ENCODE results near the gene RPS27.
"Not testable (repeated sequence)": the region's sequence is repeated elsewhere in the genome, so short reads cannot be mapped to it uniquely, and the experiment has no call there.

RPS27 gene

DNA sequence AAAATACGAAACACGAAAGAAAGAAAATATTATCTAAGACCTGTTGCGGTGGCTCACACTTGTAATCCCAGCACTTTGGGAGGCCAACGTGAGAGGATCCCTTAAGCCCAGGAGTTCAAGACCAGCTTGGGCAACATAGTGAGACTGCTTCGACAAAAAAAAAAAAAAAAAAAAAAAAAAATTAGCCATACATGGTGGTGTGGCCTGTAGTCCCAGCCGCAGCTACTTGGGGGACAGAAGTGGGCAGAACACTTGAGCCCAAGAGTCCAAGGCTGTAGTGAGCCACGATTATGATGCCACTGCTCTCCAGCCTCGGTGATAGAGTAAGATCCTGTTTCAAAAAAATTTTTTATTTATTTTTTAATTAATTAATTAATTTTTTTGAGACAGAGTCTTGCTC, 2.9 kb upstream of the RPS27 start:
- no peak for DNase-seq

DNA sequence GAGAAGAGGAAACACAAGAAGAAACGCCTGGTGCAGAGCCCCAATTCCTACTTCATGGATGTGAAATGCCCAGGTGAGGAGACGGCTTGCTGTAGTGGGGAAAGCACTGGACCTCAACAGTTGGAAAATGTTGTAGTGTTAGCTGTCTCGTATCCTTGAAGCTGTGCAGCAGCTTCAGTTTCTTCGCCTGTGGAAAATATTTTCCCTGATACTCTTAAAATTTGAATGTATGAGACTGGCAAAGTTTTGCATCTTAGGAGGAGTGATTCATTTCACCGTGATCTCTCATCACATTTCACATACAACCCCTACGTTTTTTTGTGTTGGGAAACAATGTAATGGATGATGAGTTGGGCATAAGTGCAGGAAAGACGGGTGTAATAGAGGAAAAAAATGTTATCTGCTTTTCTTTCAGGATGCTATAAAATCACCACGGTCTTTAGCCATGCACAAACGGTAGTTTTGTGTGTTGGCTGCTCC, 629 bp downstream of the RPS27 start:
- no peak for DNase-seq

DNA sequence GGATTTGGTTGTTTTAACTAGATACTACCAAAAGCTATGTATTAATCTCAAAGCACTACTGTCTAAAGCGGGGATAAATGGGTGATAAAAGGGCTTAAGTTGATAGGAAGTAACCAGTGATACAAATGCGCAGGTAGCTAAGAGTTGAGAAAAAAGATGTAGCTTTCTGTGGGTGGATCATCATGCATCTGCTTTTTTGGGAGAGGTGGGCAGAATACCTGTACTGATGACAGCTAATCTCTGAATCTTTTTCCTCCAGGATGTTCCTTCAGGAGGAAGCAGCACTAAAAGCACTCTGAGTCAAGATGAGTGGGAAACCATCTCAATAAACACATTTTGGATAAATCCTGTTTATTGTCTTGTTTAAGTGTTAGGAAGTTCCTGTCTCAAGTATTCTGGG, 1.2 kb downstream of the RPS27 start:
- DNase-seq: no peak

DNA sequence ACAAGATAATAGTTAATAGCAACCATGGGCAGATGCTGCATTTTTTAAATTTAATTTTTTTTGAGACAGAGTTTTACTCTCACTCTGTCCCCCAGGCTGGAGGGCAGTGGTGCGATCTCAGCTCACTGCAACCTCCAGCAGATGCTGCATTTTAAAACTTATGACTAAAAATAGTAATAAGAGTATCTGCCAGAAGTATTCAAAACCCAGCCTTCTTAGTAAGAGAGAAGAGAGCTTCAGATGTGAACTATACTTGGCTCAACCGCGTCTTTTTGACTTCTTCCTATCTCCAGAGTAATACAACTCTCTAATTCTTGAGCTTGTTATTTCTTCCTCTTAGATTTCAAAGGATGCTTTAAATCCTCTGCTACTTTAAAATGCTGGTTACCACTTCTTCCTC, 4.6 kb downstream of the RPS27 start:
- DNase-seq: no peak

DNA sequence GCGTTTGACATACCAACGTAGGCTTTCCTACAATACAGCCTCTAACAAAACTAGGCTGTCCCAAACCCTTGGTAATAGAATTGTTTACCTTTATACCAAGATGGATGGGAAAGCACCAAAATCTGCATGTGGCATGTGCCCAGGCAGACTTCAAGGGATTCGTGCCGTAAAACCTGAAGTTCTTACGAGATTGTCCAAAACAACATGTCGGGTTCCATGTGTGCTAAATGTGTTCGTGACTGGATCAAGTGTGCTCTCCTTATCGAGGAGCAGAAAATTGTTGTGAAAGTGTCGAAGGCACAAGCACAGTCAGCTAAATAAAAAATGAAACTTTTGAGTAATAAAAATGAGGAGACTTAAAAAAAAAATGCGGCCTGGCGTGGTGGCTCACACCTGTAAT, 5.1 kb downstream of the RPS27 start:
- no peak for DNase-seq

DNA sequence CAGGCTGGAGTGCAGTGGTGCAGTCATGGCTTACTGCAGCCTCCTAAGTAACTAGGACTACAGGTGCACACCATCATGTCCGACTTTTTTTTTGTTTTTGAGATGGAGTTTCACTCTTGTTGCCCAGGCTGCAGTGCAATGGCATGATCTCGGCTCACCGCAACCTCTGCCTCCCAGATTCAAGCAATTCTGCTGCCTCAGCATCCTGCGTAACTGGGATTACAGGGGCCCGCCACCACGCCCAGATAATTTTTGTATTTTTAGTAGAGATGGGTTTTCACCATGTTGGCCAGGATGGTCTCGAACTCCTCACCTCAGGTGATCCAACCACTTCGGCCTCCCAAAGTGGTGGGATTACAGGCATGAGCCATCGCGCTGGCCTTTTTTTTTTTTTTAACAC, 6.3 kb downstream of the RPS27 start:
- DNase-seq: not testable (repeated sequence)

DNA sequence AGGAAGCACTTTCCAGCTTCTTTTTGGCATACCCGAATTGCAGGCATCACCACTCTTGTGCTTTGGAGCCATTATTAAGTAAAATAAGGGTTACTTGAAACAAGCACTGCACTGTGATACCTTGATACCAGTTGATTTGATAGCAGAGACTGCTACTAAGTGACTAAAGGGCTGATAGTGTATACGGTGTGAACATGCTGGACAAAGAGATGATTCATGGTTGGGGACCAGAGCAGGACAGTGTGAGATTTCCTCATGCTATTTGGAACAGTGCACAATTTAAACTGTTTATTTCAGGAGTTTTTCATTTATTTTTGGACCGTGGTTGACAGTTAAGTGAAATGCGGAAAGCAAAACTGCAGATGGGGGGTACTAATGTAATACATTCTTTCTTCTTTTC, 9.9 kb downstream of the RPS27 start:
- no peak for DNase-seq

DNA sequence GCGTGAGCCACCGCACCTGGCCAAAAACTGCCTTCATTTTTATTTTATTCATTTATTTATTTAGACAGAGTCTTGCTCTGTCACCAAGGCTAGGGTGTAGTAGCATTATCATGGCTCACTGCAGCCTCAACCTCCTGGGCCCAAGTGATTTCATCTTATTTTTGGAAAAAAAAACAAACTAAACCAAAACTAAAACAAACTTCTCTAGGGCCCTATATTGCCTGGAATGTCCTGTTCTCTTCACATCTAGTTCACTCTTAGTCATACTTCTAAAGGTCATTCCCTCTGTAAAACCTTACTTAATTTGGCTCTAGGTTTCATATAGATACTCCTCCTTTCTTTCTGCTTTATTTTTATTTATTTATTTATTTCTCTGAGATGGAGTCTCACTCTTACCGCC, 15.6 kb downstream of the RPS27 start:
- DNase-seq: no peak

DNA sequence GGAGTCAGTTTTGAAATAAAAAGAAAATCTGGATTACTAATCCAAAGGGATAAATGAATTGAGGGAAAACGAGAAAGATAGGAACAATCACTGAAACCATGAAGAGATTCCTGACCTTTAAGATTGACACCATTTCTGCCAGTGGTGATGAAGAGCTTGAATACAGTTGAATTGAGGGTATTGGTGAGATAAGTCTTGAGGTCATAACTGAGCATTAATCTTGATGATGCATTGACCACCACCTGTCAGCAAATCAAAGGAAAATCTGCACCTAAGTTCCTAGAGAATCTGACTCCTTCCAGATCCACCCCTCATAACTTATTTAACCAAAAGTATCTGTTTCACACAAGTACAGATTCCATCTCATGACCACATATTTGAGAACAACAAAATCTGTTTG, 21.6 kb downstream of the RPS27 start:
- no peak for DNase-seq

DNA sequence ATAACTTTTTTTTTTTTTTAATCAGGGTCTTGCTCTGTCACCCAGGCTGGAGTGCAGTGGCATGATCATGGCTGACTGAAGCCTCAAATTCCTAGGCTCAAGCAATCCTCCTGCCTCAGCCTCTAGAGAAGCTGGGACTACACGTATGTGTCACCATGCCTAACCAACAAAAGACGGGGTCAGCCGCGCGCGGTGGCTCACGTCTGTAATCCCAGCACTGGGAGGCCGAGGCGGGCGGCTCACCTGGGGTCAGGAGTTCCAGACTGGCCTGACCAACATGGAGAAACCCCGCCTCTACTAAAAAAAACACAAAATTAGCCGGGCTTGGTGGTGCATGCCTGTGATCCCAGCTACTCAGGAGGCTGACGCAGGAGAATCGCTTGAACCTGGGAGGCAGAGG, 22.0 kb downstream of the RPS27 start:
- DNase-seq: not testable (repeated sequence)

DNA sequence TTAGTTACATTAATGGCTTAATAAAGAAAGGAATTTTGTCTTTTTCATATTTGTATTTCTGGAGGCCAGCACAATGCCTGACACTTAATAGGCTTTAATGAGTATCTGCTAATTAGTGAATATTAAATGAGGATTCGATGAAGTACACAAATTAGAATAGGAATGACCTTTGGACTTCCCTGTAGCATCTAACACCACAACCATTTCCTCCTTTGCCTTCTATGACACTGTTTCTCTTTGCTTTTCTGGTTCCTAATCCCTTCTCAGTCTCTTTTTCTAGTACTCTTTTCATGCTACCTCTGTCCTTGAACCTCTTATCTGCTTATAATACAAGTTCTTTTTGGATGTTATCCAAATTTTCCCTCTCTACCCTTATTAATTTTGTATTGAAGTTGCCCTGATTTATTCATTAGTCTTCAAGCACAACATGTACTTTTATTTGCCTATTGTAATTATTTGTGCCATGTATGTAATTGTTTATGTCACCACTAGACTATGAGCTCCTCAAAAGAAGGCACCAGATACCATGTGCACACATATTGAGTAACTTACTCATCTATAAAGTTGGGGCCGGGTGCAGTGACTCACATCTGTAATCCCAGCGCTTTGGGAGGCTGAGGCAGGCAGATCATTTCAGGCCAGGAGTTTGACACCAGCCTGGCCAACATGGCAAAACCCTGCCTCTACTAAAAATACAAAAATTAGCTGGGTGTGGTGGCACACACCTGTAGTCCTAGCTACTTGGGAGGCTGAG, 23.8 kb downstream of the RPS27 start:
- DNase-seq: peak; percentile 51

DNA sequence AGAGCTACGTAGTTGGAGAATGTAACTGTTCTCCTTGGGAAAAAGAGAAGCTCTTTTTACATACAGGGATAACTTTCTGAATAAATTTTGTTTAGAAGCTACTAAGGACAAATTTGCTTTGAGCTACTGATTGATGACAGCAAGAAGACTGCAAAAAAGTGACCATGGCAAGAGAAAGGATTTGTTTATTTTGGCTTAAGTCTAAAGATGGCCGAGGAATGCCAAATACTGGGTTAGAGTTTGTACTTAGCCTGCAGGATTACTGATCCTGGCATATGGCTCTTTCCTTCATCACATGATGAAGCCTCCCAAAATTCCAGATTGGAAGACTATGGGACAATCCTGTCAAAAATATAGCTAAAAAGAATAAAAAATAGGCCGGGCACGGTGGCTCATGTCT, 28.7 kb downstream of the RPS27 start:
- DNase-seq: no peak

DNA sequence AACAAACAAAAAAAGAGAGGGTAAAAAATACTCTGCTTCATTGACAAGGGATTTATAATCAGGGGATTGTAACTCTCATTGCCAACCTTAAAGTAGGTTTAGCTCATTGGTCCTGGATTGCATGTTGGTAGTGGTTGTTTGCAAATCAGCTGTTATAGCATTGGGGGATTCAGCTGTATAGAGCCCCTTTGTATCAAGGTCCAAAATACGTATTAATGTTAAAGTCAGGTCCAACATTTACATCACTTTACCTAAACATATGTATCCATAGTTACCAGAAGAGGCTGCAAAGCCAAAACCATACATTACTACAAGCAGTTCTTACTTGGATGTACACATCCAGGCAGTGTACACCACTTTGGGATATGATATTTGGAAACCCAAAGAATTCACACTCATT, 29.4 kb downstream of the RPS27 start:
- no peak for DNase-seq

DNA sequence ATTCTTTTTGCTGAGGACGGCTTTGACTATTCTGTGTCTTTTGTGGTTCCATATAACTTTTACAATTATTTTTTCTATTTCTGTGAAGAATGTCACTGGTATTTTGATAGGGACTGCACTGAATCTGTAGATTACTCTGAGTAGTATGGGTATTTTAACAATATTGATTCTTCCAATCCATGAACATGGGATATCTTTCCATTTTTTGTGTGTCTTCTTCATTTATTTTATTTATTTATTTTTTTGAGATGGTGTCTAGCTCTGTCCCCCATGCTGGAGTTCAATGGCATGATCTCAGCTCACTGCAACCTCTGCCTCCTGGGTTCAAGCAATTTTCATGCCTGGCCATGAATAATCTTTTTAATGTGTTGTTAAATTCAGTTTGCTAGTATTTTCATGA, 43.1 kb downstream of the RPS27 start:
- not testable (repeated sequence) for DNase-seq
